NCI-H748 (cell line): ENCODE results near the gene GTF3C1.

Source experiments
- DNase-seq: peaks from one replicate; lab custom pipeline; 2025; ENCODE audit not compliant: unreplicated experiment; lab: John Stamatoyannopoulos, UW

GTF3C1 gene

GRCh38 chr16:27564224-27564623 lies 14.5 kb upstream of the GTF3C1 start:
- DNase-seq, result peak; percentile 19

DNA sequence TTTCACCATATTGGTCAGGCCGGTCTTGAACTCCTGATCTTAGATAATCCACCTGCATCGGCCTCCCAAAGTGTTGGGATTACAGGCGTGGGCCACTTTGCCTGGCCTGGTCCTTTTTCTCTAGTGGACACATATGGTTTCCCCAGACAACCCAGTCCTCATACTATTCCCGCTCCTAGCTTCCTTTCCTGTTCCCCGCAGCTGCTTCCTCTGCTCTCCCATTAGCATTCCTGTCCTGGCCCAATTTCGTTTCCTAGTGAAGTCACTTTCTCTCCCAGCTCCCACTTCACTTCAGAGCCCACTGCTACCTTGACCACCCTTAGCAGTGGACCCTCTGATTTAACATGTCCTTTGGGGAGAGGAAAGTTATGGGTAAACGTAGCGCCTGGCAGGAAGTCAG lies 11.5 kb upstream of the GTF3C1 start:
- DNase-seq, result no peak

GRCh38 chr16:27558932-27559331 lies 9.2 kb upstream of the GTF3C1 start:
- DNase-seq, result no peak

GRCh38 chr16:27558434-27558833 lies 8.7 kb upstream of the GTF3C1 start:
- no peak for DNase-seq

DNA sequence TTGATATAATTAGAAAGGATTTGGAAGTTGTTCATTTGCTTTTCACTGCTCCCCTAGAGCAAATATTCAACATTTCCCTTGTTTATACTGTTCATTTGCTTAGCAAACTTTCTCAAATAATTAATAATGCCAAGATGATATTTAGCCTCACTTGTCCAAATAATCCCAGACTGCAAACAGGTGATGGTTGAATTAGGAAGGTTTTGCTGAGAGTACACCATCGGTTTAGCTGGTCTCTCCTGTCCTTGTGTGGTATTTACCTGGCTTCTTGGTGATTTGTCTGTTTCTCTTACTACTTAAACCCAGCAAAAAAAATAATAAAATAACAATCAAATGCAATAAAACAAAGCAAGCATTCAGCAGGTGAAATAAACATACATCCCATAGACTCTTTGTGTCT lies 6.8 kb upstream of the GTF3C1 start:
- DNase-seq, result no peak

DNA sequence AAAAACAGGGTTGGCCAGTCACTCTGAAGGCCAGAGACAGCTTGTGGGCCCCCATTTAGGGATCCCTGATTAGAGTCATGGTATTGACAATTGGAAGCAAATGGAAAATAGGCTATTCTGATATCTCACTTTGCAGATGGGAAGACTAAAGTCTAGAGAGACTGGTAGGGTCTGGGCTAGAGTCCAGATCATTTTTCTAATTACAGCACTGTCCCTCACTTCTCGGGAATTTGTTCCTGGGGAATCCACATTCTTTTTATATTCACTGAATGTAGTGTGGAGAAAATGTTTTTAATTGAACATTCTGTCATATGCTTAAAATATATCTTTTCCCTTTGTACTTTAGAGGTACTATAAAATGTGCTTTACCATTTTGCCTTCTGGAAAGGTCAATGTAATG lies 1.3 kb upstream of the GTF3C1 start:
- no peak for DNase-seq

DNA sequence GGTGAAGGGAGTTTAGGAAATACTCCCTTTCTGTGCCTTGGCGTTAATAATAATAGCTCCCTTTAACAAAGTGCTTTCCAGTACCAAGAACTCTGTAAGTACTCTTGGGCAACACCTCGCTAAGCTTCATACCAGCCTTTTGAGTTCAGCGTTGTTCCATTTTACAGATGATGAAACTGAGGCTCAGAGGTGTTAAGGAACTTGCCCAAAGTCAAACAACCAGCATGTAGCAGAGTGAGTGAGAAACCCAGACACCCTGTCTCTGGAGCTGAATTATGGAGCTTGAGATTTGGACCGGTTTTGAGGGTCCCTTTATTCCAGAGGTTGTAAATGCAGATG lies 838 bp upstream of the GTF3C1 start:
- no peak for DNase-seq

- DNase-seq, result no peak
Observed at GRCh38 chr16:27549464-27549745, 308 bp downstream of the GTF3C1 start.

DNA sequence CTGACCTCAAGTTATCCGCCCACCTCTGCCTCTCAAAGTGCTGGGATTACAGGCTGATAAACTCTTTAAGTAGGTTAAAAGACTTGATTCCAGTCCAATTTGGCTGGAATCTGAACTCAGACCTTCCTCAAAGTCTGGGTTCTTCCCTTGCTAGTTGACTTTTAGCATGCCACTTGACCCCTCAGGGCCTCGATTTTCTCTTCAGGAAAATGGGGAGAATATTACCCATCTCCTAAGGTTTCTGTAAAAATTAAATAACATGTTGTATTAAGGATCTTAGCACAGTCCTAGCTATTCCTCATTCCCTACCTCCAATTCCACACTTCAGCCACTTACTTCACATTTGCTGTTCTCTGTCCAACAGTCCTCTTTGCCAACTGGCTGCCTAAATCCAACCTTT lies 1.9 kb downstream of the GTF3C1 start:
- DNase-seq, result no peak

DNA sequence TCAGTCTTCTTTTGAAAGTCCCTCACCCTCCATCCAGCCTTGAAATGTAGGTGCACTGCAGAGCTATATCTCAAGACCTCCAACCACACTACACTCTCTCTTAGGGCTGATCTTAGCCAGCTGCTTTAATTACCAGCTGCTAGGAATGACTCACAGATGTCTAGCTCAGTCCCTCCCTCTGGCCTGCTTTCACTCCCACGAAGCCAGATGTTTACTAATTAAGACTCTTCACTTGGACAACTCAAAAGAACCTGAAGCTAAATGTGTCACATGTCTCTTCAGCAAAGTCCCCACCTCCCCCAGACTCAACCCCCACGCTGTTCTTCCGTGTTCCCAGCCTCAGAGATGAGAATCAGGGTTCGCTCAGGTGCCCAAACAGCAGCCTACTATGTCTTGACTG lies 2.6 kb downstream of the GTF3C1 start:
- DNase-seq, result no peak

DNA sequence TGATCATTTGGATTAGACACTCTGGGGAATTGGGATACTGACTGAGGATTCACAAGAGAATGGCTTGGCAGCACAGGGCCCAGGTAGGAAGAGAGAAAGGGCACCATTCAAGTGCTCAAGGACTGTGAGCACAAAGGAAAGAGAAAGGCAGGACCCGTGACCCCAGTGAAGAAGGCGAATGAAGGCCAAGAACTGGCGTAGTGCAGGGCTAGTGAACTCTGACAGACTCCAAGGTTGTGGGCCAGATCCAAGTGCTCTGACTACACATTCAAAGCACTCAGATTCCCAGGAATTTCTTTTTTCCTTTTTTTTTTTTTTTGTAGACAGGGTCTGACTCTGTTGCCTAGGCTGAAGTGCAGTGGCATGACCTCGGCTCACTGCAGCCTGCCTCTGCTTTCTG lies 5.0 kb downstream of the GTF3C1 start:
- DNase-seq, result no peak

DNA sequence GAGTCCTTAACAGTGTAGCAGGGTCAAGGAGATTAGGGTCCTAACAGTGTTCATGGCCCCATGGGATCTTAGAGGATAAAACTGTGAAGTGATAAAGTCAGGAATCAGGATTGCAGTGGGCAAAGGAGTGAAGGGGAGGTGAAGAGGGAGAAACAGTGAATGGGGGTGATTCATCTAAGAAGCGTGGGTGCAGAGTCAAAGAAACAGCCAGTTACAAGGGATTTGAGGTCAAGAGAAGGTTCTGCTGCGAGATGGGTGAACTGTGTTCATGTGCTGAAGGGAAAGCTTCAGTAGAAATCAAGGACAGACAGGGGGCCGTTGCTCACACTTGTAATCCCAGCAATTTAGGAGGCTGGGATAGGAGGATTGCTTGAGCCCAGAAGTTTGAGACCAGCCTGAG lies 5.9 kb downstream of the GTF3C1 start:
- no peak for DNase-seq

DNA sequence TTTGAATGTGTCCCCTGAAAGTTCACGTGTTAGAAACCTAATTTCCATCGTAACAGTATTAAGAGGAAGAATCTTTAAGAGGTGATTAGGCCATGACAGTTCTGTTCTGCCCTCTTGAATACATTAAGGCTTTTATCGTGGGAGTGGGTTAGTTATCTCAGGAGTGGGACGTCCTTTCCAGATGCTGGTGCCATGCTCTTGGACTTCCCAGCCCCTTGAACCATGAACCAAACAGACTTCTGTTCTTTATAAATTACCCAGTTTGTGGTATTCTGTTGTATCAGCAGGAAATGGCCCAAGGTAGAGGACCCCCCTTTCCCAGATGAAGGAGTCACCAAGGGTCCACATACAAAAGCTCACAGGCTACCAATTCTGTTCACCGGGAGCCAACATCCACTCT lies 10.1 kb downstream of the GTF3C1 start:
- no peak for DNase-seq

- DNase-seq, result no peak
Observed at GRCh38 chr16:27539120-27539519, 10.6 kb downstream of the GTF3C1 start.

DNA sequence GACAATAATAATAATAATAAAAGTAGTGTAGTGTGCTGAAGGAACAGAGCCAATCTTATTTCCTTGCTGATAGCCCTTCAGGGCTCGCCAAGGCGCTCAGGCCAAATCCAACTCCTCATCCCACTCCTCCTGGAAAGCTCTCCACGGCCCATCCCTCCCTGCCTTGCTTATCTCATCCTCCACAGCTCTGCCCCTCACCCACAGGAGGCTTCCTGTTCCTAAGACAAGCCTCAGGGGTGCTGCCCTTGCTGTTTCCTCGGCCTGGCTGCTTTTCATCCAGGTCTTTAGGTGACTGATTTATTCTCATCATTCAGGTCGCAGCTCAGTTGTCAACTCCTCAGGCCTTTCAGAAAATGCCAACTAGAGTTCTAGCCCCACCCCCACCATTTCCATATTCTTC lies 11.2 kb downstream of the GTF3C1 start:
- DNase-seq, result no peak

- no peak for DNase-seq
Observed at GRCh38 chr16:27534256-27534655, 15.5 kb downstream of the GTF3C1 start.

DNA sequence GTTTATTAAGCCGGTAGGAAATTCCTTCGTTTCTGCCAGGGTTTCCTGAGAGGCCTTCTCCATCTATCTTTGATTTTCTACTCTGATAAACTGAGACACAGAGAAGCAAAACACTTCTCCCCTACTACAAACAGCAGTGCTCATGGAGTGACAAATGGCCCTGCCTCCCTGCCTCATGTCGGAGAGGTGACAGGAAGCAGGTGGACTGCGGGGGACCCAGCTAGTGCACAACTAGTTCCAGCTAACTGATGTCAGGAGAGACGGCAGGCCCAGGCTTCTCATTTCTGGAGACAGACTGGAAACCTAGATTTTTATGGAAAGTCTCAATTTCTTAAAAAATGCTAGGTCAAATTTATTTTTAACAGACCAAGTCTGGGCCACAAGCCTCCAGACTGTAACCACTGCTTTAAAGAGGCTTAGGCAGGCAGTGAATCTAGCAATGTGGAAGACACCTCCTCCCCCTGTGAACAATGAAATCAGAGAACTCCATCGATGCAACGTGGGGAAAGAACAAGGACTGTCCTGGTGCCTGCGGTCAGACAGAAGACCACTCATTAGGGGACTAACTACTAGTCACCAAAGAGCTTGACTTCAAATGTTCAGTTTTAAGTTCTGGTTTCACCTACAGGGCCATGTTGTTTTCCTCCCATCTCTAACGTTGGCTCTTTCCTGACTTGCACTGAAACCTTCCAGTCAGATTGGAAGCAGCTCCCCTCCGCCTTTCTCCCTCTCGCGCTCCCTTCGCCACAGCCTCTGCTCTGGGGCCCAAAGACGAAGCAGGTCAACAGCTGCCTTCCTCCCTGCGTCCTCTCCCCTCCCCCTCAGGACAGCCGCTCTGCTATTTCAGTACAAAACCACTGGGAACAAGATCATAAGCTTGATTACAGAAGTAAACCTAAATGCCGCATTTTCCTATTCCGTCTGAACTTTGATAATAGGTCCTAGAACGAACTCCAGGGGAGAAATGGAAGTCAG lies 17.6 kb downstream of the GTF3C1 start:
- no peak for DNase-seq

- DNase-seq, result no peak
Observed at GRCh38 chr16:27531186-27531585, 18.5 kb downstream of the GTF3C1 start.

DNA sequence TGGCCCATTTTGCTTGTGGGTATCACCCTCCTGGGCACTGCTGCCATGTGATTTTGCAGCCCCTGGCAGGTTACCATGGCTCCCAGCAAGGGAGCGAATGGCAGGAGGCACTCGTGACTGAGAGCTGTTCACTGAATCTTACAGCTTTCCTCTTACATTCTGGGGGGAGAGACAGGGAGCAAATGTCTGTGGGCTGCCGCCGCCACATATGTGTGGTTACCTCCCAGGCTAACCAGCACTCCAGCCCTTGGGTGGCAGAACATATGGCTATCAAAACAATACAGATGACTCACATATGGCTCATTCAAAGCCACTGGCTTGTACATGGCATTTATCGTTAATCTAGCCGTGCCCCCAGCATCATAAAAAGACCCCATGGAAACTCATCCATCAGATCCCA lies 19.8 kb downstream of the GTF3C1 start:
- no peak for DNase-seq

- DNase-seq, result no peak
Observed at GRCh38 chr16:27528294-27528693, 21.4 kb downstream of the GTF3C1 start.

DNA sequence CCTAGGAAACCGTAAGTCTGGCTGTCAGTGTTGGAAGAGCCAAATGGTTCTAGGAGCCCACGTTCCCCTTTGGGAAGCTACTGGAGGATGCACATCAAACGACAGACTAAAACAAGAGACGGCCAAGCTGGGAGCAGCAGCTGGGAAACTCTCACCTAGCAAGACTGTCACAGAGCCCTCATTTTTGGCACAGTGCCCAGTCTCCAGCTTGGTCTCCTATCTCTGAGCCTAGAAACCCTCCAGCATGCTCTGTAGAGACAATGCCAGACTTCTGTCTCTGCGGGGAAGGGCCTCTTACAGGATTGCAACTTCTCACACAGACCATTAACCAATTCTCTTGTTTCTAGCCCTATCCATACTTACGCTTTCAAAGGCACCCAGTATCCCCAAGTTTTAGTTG lies 23.5 kb downstream of the GTF3C1 start:
- peak; percentile 36 for DNase-seq

DNA sequence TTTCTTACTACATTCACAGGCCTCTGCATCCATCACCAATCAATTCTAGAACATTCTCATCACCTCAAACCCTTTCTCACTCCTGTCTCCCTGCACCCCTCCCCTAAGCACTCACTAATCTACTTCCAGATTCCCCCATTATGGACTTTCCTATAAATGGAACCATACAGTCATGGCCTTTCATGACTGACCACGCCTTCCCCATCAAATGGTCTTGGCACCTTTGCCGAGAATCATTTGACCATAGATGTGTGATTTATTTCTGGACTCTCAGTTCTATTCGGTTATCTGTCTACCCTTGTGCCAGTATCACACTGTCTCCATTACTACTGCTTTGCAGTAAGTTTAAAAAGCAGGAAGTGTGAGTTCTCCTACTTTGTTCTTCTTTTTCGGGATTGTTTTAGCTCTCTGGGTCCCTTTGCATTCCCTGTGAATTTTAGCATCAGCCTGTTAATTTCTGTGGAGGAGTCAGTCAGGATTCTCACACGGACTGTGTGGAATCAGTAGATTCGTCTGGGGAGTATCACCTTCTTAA lies 27.5 kb downstream of the GTF3C1 start:
- no peak for DNase-seq
